Activated naive CD4-positive, alpha-beta T cell treated with anti-CD3 and anti-CD28 coated beads, Interleukin-2, amount 10 ng/mL, durations not matched to agents 7 days and 5 days (primary cell): ENCODE results near the gene NOS1AP.
"Not testable (repeated sequence)": the region's sequence is repeated elsewhere in the genome, so short reads cannot be mapped to it uniquely, and the experiment has no call there.

Experiments used
- CTCF ChIA-PET: fragments of 350-600 bp; sonication (Branson Sonifier 250); formaldehyde crosslinking; loops from one replicate; lab custom pipeline; 2021; ENCODE audit warnings: antibody characterized with exemption; lab: Charles Lee
- DNase-seq: peaks from one replicate; pipeline ENCODE4 v3.0.0-alpha.2; 2020
- H3K27ac Mint-ChIP-seq: one replicate; pipeline ENCODE4 v1.8.0; 2021; ENCODE audit warnings: mild to moderate bottlenecking, moderate library complexity, mixed read lengths
- H3K27me3 Mint-ChIP-seq: one replicate; pipeline ENCODE4 v1.8.0; 2021; ENCODE audit warnings: mild to moderate bottlenecking, mixed read lengths
- H3K36me3 Mint-ChIP-seq: one replicate; pipeline ENCODE4 v1.8.0; 2021; ENCODE audit warnings: mixed read lengths
- H3K4me1 Mint-ChIP-seq: one replicate; pipeline ENCODE4 v1.8.0; 2021; ENCODE audit warnings: mixed read lengths
- H3K4me3 Mint-ChIP-seq: one replicate; pipeline ENCODE4 v1.8.0; 2021; ENCODE audit warnings: mild to moderate bottlenecking, moderate library complexity, mixed read lengths
- H3K9me3 Mint-ChIP-seq: one replicate; pipeline ENCODE4 v1.8.0; 2021; ENCODE audit warnings: mixed read lengths

Gene NOS1AP

DNA sequence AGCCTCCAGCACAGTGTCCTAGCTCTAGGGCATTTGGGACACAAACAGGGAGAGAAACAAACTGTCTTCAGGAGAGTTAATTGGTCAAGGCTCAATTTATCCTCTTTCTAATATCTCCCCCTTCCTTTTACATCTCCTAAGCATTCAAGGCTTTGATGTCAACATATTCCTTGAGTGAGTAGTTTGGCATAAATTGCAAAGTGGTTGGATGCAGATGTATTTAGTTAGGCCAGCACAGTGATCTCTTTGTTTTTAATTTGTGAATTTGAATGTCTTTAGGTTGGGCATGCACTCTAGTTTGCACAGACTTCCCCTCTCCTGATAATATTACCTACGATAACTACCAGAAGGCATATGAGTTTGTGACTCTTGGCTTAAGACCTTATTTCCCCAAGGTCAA, 33.3 kb upstream of the NOS1AP start:
- no peak overlapping the region for H3K4me3 Mint-ChIP-seq
- H3K27me3 Mint-ChIP-seq = peaks cover 14% of the 10 kb centered on the region
- H3K27ac Mint-ChIP-seq = no peak overlapping the region
- CTCF ChIA-PET = interaction anchor here (0.6 to 7.2 kb wide), 12 partner anchors 10 to 286 kb away, joined by 3 to 158 read pairs (median 6); partner anchors contain the start of genes DUSP12 and OLFML2B
- H3K36me3 Mint-ChIP-seq = no peaks in the 10 kb centered on the region
- no peak for DNase-seq
- H3K4me1 Mint-ChIP-seq = peaks cover 3% of the 10 kb centered on the region
- no peaks in the 10 kb centered on the region for H3K9me3 Mint-ChIP-seq

DNA sequence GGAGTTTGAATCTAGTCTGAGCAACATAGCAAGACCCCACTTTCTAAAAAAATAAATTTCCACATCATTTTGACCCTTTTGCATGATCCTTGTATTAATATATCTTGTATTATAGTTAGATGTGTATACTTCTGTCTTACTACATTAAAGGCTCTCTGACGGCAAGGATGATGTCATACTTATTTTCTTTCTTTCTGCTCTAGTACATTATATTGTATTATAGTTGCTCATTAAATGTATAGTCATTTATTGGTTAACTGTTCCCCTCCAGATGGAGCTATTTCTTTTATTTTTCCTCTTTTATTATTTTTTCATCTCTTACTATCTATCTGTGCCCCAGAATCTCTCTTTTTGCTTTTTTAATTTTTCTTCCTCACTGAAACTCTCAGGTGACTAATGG, 30.9 kb upstream of the NOS1AP start:
- H3K27ac Mint-ChIP-seq = no peak overlapping the region
- no peak overlapping the region for H3K4me3 Mint-ChIP-seq
- no peak for DNase-seq
- peaks cover 3% of the 10 kb centered on the region for H3K4me1 Mint-ChIP-seq
- CTCF ChIA-PET = interaction anchor here (1.0 to 7.2 kb wide), 8 partner anchors 10 to 289 kb away, joined by 3 to 158 read pairs (median 6); partner anchors contain the start of gene DUSP12
- no peaks in the 10 kb centered on the region for H3K9me3 Mint-ChIP-seq
- H3K27me3 Mint-ChIP-seq = peaks cover 9% of the 10 kb centered on the region
- H3K36me3 Mint-ChIP-seq = no peaks in the 10 kb centered on the region

DNA sequence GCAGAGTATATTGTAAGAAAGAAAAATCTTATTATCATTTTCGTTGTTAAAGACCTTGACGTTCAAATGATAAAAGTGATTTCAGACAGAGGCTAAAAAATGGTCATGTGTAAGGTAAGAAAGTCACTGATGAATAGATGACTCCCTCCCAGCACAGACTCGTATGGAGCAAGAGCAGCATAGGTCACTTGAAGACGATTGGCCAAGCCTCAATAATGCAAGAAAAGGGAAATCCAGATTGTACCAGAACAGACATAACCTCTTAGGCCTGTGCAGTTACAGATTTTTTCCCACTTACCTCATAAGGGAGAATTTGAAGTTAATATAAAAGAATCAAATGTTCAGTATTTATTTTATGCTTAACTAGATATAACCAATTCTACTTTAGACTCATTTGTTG, 29.5 kb upstream of the NOS1AP start:
- no peaks in the 10 kb centered on the region for H3K36me3 Mint-ChIP-seq
- no peak overlapping the region for H3K27ac Mint-ChIP-seq
- H3K4me3 Mint-ChIP-seq = no peak overlapping the region
- peaks cover 10% of the 10 kb centered on the region for H3K27me3 Mint-ChIP-seq
- no peaks in the 10 kb centered on the region for H3K9me3 Mint-ChIP-seq
- peaks cover 3% of the 10 kb centered on the region for H3K4me1 Mint-ChIP-seq
- CTCF ChIA-PET = interaction anchor here (7.2 kb wide), 1 partner anchor 247 kb away, joined by 158 read pairs; no protein-coding TSS in a partner anchor
- DNase-seq = no peak

DNA sequence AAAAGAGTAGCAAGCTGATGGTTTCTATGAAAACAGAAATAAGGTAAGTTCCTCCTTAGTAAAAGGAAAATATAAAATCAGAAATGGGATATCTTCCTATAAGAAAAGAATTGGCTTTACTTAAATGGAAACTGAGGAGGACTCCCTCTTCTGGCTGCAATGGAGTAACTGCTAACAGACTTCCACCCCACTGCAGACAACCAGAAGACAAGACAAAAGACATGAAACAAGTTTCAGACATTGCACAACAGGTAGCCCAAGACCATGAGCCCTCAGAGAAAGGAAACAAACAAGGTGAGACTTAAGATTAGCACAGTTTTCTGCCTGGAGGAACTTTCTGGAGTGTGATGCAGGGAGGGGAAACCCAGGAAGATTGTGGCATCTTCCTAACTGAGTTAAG, 28.8 kb upstream of the NOS1AP start:
- Mint-ChIP-seq H3K4me3 (no peak overlapping the region), H3K36me3 (no peaks in the 10 kb centered on the region), H3K4me1 (no peaks in the 10 kb centered on the region), H3K27me3 (peaks cover 14% of the 10 kb centered on the region), H3K27ac (no peak overlapping the region), H3K9me3 (no peaks in the 10 kb centered on the region)
- CTCF ChIA-PET = interaction anchor here (0.7 to 1.6 kb wide), 5 partner anchors 16 to 279 kb away, joined by 3 to 11 read pairs (median 4); no protein-coding TSS in a partner anchor
- no peak for DNase-seq

DNA sequence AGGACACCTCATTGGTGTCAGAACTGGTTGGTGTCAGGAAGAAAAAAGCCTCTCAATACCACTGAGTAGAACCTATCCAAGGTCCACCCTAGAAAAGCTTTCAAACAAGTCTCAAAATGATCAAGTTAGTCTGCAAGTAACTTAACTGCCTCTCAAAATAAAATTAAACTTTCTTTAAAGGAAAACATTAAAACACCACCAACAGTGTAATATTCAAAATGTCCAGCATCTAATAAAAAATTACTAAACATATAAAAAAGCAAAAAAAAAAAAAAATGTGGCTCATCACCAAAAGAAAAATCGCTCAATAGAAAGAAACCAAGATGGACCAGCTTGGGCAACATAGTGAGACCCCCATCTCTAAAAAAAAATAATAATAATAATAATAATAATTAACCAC, 27.1 kb upstream of the NOS1AP start:
- no peak overlapping the region for H3K4me3 Mint-ChIP-seq
- H3K9me3 Mint-ChIP-seq = no peaks in the 10 kb centered on the region
- no peak for DNase-seq
- no peaks in the 10 kb centered on the region for H3K4me1 Mint-ChIP-seq
- H3K27me3 Mint-ChIP-seq = peaks cover 13% of the 10 kb centered on the region
- CTCF ChIA-PET = no interaction called here
- no peaks in the 10 kb centered on the region for H3K36me3 Mint-ChIP-seq
- no peak overlapping the region for H3K27ac Mint-ChIP-seq

DNA sequence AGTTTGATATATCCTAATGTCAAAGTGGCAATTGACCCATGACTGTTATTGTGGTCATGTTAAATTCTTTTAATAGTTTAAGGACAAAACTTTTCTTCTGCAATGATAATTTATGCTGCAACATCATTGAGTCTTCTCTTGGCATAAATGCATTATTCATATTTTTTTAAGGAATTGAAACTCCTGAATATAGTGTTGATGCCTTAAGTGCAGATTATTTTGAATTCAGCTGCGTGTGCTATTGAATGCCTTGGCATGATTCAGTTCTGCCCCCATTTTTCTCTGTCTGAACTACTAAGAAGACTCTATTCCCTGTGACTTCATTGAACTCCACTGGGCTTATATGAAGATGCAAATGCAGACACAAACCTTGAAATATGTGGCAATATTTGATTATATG, 22.6 kb upstream of the NOS1AP start:
- CTCF ChIA-PET = no interaction called here
- H3K27me3 Mint-ChIP-seq = peaks cover 10% of the 10 kb centered on the region

DNA sequence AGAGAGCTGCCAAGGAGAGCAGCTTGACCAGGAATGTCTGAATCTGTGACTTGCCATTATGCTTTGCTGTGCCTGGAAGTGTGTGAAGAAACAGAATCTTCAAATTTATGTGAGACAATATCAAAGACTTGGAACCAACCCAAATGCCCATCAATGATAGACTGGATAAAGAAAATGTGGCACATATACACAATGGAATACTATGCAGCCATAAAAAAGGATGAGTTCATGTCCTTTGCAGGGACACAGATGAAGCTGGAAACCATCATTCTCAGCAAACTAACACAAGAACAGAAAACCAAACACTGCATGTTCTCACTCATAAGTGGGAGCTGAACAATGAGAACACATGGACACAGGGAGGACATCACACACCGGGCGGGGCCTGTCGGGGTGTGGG, 15.5 kb upstream of the NOS1AP start:
- peaks cover 16% of the 10 kb centered on the region for H3K27me3 Mint-ChIP-seq
- H3K4me3 Mint-ChIP-seq, H3K9me3 Mint-ChIP-seq, H3K36me3 Mint-ChIP-seq, DNase-seq, H3K27ac Mint-ChIP-seq, H3K4me1 Mint-ChIP-seq: not testable (repeated sequence)
- CTCF ChIA-PET = interaction anchor here (1.1 to 2.2 kb wide), 2 partner anchors 16 to 258 kb away, joined by 3 to 10 read pairs; no protein-coding TSS in a partner anchor

More for the DNA sequence above, 22.6 kb upstream of the NOS1AP start:
- H3K4me1 Mint-ChIP-seq = no peaks in the 10 kb centered on the region
- H3K9me3 Mint-ChIP-seq = no peaks in the 10 kb centered on the region
- H3K27ac Mint-ChIP-seq = no peak overlapping the region
- H3K36me3 Mint-ChIP-seq = no peaks in the 10 kb centered on the region
- no peak for DNase-seq
- H3K4me3 Mint-ChIP-seq = no peak overlapping the region

DNA sequence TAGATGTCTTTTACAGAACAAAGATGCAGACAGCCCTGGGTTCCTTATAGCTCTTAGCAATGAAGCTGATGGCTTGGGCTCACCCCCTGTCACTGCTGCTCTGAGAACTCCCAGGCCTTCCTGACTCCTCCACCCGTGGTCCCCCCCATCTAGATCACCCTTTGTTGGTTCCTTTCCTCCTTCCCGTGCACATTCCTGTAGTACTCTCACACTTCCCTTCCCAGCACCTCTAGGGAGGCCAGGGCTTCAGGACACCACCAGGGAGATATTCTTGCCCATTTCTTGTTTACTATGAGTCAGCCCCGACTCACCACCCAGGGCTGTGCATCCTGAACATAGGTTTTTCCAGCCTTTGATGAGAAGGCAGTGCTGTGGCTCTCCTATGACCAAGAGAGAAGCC, 14.4 kb upstream of the NOS1AP start:
- DNase-seq = no peak
- Mint-ChIP-seq H3K4me1 (no peaks in the 10 kb centered on the region), H3K36me3 (no peaks in the 10 kb centered on the region), H3K27ac (no peak overlapping the region), H3K4me3 (no peak overlapping the region), H3K27me3 (peaks cover 10% of the 10 kb centered on the region), H3K9me3 (no peaks in the 10 kb centered on the region)
- CTCF ChIA-PET = interaction anchor here (0.6 to 1.6 kb wide), 4 partner anchors 162 to 815 kb away, joined by 3 to 4 read pairs (median 4); no protein-coding TSS in a partner anchor

DNA sequence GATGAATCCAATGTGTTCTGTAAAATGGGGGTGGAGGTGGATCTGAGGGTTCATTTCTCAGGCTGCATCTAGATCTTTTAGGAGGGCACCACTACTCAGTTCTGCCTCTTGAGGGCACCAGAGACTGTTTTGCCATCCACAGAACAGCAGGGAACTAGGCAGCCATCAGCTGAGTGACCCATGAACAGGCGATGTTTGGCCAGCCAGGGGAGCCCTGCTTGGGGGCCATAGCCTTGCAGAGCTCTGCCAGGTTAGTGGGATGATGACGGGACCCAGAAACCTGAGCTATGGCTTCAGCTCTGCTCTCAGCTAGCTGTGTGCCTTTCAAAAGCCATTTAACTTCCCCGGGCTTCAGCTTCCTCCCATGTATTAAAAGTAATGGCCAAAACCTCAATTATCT, 13.4 kb upstream of the NOS1AP start:
- peaks cover 10% of the 10 kb centered on the region for H3K27me3 Mint-ChIP-seq
- peak; percentile 62 for DNase-seq
- no peak overlapping the region for H3K27ac Mint-ChIP-seq
- H3K9me3 Mint-ChIP-seq = no peaks in the 10 kb centered on the region
- no peaks in the 10 kb centered on the region for H3K4me1 Mint-ChIP-seq
- H3K36me3 Mint-ChIP-seq = no peaks in the 10 kb centered on the region
- CTCF ChIA-PET = interaction anchor here (0.6 to 1.6 kb wide), 20 partner anchors 11 to 571 kb away, joined by 3 to 11 read pairs (median 4); partner anchors contain the start of gene NOS1AP
- no peak overlapping the region for H3K4me3 Mint-ChIP-seq

DNA sequence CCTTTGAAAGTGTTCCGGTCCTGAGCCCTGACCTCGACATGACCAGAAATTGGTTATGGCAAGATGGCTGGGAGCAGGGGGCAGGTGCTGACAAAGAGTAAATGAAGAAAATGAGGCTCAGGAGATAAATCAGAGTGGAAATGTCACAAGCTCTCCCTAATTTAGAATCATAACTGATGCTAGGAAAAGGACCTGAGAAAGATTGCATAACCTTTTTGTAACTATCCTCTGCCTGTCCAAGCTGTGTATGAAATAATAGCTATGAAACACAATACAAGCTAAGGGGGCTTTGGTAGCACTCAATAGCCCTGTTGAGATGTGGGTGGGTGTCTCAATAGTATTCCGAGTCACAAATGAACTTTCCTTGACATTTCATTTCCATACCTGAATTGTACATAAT, 12.9 kb upstream of the NOS1AP start:
- H3K9me3 Mint-ChIP-seq = no peaks in the 10 kb centered on the region
- CTCF ChIA-PET = interaction anchor here (0.6 to 1.6 kb wide), 19 partner anchors 10 to 570 kb away, joined by 3 to 11 read pairs (median 4); partner anchors contain the start of gene NOS1AP
- H3K27me3 Mint-ChIP-seq = peaks cover 10% of the 10 kb centered on the region
- H3K27ac Mint-ChIP-seq = no peak overlapping the region
- H3K4me3 Mint-ChIP-seq = no peak overlapping the region
- H3K36me3 Mint-ChIP-seq = no peaks in the 10 kb centered on the region
- no peaks in the 10 kb centered on the region for H3K4me1 Mint-ChIP-seq
- DNase-seq = no peak

DNA sequence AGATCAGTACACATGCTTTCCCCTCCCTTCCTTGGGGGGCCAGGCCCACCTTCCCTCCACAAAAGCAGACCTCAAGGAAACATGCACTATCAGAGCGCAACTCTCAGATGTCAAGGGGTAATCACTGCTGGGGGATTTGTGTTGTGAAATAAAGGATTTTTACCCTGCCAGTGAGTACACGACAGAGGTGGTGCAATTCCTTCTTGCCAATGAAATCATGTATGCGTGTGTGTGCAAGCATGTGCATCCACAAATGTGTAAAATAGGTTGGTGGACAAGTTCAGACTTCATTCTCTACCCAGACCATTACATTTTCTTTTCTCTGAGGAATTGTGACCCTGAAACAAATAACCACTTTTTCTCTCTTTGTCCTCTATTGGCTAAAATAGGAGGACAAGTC, 9.8 kb upstream of the NOS1AP start:
- no peak for DNase-seq
- H3K4me1 Mint-ChIP-seq = no peaks in the 10 kb centered on the region
- no peak overlapping the region for H3K4me3 Mint-ChIP-seq
- no peaks in the 10 kb centered on the region for H3K36me3 Mint-ChIP-seq
- CTCF ChIA-PET = no interaction called here
- H3K9me3 Mint-ChIP-seq = no peaks in the 10 kb centered on the region
- peaks cover 23% of the 10 kb centered on the region for H3K27me3 Mint-ChIP-seq
- no peak overlapping the region for H3K27ac Mint-ChIP-seq

DNA sequence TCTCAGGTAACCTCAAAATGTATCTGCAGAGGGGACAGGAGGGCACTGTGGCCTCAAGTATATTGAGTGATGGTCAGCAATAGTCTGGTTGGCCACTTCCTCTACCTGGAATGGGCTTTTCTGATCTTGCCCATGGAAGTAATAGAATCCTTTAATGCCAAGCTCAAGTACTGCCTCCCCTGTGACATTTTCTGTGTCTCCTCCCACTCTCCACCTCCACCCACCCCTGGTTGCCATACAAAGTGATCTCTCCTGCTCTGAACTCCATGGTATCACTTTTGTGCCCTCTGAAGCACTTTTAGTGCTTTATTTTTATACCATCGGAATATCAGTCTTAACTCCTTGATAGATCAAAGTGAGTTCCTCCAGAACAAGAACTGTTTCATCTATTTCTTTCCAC, 9.2 kb upstream of the NOS1AP start:
- no peak for DNase-seq
- peaks cover 26% of the 10 kb centered on the region for H3K27me3 Mint-ChIP-seq
- no peaks in the 10 kb centered on the region for H3K9me3 Mint-ChIP-seq
- H3K27ac Mint-ChIP-seq = no peak overlapping the region
- no peaks in the 10 kb centered on the region for H3K4me1 Mint-ChIP-seq
- no peak overlapping the region for H3K4me3 Mint-ChIP-seq
- CTCF ChIA-PET = no interaction called here
- no peaks in the 10 kb centered on the region for H3K36me3 Mint-ChIP-seq

DNA sequence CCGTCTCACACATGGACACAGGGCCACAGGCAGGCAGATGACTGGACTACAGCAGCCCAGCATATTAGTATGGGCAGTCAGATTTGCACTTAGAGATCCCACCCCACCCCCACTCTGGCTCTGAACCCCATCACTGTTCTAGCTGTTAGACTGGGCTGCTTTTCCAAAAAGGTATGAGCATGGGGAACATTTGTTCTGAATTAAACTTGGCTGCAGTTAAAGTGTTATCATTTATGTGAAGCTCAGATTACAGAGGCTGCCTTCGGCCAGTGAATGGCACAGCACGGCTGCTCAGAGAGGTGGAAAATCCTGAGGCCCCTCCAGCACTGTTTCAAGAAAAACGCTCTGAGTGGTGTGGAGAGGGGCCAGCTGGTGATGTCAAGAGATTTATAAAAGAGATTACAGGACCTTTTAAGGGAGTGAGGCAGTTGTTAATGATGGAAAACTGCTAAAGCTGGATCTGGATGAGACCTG, 6.9 kb upstream of the NOS1AP start:
- Mint-ChIP-seq H3K4me3 (no peak overlapping the region), H3K27me3 (peaks cover 20% of the 10 kb centered on the region), H3K4me1 (no peaks in the 10 kb centered on the region), H3K36me3 (no peaks in the 10 kb centered on the region), H3K27ac (no peak overlapping the region), H3K9me3 (no peaks in the 10 kb centered on the region)
- CTCF ChIA-PET = interaction anchor here (1.3 kb wide), 1 partner anchor 25 kb away, joined by 4 read pairs; no protein-coding TSS in a partner anchor
- DNase-seq = no peak

DNA sequence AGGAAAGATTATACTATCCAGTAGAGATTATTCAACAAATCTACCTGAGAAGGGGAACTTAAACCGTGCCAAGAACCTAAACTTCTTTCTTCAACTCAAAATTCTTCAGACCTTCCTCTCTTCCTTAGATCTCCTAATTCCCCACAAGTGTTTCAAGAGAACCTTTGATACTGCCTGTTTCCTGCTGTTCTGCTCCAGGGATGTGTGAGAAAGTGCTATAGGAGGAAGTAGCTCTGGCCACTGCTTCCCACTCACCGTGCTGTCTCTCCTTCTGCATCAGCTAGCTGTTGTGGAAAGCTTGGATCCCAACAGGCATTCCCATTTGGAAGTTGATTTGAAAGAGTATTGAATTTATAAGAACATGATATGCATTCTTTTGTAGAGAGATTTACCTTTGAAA, 4.5 kb upstream of the NOS1AP start:
- Mint-ChIP-seq H3K27me3 (peaks cover 36% of the 10 kb centered on the region), H3K27ac (no peak overlapping the region), H3K36me3 (no peaks in the 10 kb centered on the region)

DNA sequence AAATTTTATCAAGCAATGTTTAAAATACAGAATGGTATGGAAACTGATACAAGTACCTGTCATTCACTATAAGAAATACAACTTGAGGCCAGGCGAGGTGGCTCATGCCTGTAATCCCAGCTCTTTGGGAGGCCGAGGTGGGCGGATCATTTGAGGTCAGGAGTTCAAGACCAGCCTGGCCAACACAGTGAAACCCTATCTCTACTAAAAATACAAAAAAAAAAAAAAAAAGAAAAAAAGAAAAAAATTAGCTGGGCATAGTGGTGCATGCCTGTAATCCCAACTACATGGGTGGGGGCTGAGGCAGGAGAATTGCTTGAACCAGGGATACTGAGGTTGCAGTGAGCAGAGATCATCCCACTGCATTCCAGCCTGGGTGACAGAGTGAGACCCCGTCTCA, 2.7 kb upstream of the NOS1AP start:
- CTCF ChIA-PET = interaction anchor here (1.3 to 1.5 kb wide), 2 partner anchors 11 to 291 kb away, joined by 3 read pairs; no protein-coding TSS in a partner anchor
- H3K4me1 Mint-ChIP-seq, H3K36me3 Mint-ChIP-seq, H3K9me3 Mint-ChIP-seq, DNase-seq, H3K27ac Mint-ChIP-seq, H3K4me3 Mint-ChIP-seq: not testable (repeated sequence)
- H3K27me3 Mint-ChIP-seq = peaks cover 54% of the 10 kb centered on the region

More for the DNA sequence above, 4.5 kb upstream of the NOS1AP start:
- Mint-ChIP-seq H3K4me1 (peaks cover 3% of the 10 kb centered on the region), H3K9me3 (no peaks in the 10 kb centered on the region), H3K4me3 (no peak overlapping the region)
- CTCF ChIA-PET = no interaction called here
- no peak for DNase-seq
